Panc1 (cell line): ENCODE measurements around the gene MYORG.

Experiments
- CTCF ChIP-seq: fragments of 450-650 bp; IDR thresholded peaks from 2 replicates; pipeline ENCODE4 v1.5.1; 2017; ENCODE audit warnings: mild to moderate bottlenecking
- POLR2AphosphoS5 ChIP-seq: IDR thresholded peaks from 2 replicates; pipeline ENCODE4 v1.6.1; 2012; ENCODE audit warnings: mild to moderate bottlenecking, low read depth, low read length, moderate library complexity

- TF ChIP-seq CTCF (no peak), POLR2AphosphoS5 (no peak)
Measured at GRCh38 chr9:34362614-34363214, 14.0 kb downstream of the MYORG start.
